ENCODE data around the gene RPL6. TPM values are rescaled to one million over a fixed set of nuclear protein-coding genes. Genes with fewer than 3 reads are reported as not detected.

The RPL6 gene
- total RNA-seq, 3 donors from 2014 or later: 1,571 to 1,840 (median 1,826) TPM

DNA sequence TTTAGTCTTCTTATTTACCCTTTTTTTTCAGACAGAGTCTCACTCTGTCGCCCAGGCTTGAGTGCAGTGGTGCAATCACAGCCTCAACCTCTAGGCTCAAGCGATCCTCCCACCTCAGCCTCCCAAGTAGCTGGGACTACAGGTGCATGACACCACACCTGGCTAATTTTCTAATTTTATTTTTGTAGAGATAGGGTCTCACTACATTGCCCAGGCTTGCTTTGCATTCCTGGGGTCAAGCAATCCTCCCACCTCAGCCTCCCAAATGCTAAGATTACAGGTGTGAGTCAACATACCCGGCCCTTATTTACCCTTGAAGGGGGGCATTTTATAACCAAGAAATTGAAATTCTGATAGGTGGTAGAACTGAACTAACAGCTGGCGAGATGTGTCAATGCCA is 48.1 kb downstream of the RPL6 start:
- Histone ChIP-seq H3K27ac (no peak overlapping the region), H3K4me1 (no peaks in the 10 kb centered on the region), H3K9me3 (no peaks in the 10 kb centered on the region), H3K27me3 (no peaks in the 10 kb centered on the region), H3K36me3 (no peaks in the 10 kb centered on the region), H3K4me3 (no peak overlapping the region)
- DNase-seq (ENCODE audit: low spot score in 2 of 2): no peak
- intact Hi-C loops (cut with DNase I; ENCODE audit: low total_unique reads): loop anchor here (5.0 kb wide), 1 partner anchor 1334 kb away; no protein-coding TSS in a partner anchor
- TF ChIP-seq POLR2A (IDR thresholded peaks at IDR 0.05) (no peak), POLR2AphosphoS5 (IDR thresholded peaks at IDR 0.05) (no peak)
- TF ChIP-seq, protein P1, sequence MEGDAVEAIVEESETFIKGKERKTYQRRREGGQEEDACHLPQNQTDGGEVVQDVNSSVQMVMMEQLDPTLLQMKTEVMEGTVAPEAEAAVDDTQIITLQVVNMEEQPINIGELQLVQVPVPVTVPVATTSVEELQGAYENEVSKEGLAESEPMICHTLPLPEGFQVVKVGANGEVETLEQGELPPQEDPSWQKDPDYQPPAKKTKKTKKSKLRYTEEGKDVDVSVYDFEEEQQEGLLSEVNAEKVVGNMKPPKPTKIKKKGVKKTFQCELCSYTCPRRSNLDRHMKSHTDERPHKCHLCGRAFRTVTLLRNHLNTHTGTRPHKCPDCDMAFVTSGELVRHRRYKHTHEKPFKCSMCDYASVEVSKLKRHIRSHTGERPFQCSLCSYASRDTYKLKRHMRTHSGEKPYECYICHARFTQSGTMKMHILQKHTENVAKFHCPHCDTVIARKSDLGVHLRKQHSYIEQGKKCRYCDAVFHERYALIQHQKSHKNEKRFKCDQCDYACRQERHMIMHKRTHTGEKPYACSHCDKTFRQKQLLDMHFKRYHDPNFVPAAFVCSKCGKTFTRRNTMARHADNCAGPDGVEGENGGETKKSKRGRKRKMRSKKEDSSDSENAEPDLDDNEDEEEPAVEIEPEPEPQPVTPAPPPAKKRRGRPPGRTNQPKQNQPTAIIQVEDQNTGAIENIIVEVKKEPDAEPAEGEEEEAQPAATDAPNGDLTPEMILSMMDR (IDR thresholded peaks at IDR 0.05): no peak

DNA sequence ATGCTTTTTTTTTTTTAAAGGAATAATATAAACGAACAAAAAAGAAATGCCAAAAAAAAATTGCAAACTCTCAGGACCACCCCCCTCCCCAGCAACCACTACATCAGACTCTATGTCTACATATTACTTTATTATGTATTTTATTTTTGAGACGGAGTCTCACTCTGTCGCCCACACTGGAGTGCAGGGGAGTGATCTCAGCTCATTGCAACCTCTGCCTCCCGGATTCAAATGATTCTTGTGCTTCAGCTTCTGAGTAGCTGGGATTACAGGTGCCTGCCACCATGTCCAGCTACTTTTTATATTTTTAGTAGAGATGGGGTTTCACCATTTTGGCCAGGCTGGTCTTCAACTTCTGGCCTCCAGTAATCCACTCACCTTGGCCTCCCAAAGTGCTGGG is 50.1 kb downstream of the RPL6 start:
- Histone ChIP-seq H3K9me3 (no peaks in the 10 kb centered on the region), H3K27me3 (no peaks in the 10 kb centered on the region), H3K27ac (no peak overlapping the region), H3K36me3 (no peaks in the 10 kb centered on the region), H3K4me3 (no peak overlapping the region), H3K4me1 (no peaks in the 10 kb centered on the region)
- no peak for DNase-seq (ENCODE audit: low spot score in 2 of 2)
- TF ChIP-seq, protein P1 (IDR thresholded peaks at IDR 0.05): no peak
- TF ChIP-seq POLR2AphosphoS5 (IDR thresholded peaks at IDR 0.05): no peak
- TF ChIP-seq POLR2A (IDR thresholded peaks at IDR 0.05): no peak
- intact Hi-C loops (cut with DNase I; ENCODE audit: low total_unique reads): no loop called here

DNA sequence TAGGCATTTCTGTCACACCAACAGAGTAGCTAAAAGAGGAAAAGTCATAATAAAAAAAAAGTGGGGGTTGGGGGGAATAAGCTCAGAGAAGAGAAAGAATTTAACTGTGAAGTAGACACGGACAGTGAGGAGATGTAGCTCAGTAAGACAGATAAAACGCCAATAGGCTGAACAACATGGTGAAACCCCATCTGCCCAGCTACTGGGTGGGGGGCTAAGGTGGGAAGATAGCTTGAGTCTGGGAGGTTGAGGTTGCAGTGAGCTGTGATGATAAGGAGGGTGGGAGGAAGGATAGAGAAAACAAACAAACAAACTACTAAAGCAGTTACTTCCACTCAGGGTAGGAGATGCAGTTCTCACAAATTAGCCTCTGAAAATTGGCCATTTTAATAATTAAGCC is 52.2 kb downstream of the RPL6 start:
- DNase-seq (ENCODE audit: low spot score in 2 of 2): no peak

More for the DNA sequence above, 52.2 kb downstream of the RPL6 start:
- H3K4me1 ChIP-seq: no peaks in the 10 kb centered on the region
- no peak overlapping the region for H3K4me3 ChIP-seq
- H3K27me3 ChIP-seq: no peaks in the 10 kb centered on the region
- intact Hi-C loops (cut with DNase I; ENCODE audit: low total_unique reads): no loop called here
- H3K36me3 ChIP-seq: no peaks in the 10 kb centered on the region
- no peak overlapping the region for H3K27ac ChIP-seq
- TF ChIP-seq POLR2AphosphoS5 (IDR thresholded peaks at IDR 0.05) (no peak), POLR2A (IDR thresholded peaks at IDR 0.05) (no peak)
- TF ChIP-seq, protein P1 (IDR thresholded peaks at IDR 0.05): no peak
- no peaks in the 10 kb centered on the region for H3K9me3 ChIP-seq

Other genes with a start within 250 kb of the RPL6 start
- 10 to 100 TPM; 37.6 to 57.4 (median 49.5) TPM for gene HECTD4, start 27.2 kb downstream of the RPL6 start, total RNA-seq
- 100 to 1,000 TPM in 1 of 3 donors, 10 to 100 TPM in 2; 73.8 to 288 (median 91.4) TPM for gene PTPN11, start 9.3 kb upstream of the RPL6 start, total RNA-seq